ENCODE data around the gene THRB.
"Not testable (repeated sequence)": the region's sequence is repeated elsewhere in the genome, so short reads cannot be mapped to it uniquely, and the experiment has no call there.

Gene THRB

GRCh38 chr3:24137958-24138875 lies 356.4 kb downstream of the THRB start:
- no peak for DNase-seq

- DNase-seq, result no peak
Observed at GRCh38 chr3:24137334-24137733, 357.3 kb downstream of the THRB start.

GRCh38 chr3:24136624-24137310 lies 357.9 kb downstream of the THRB start:
- DNase-seq, result no peak

GRCh38 chr3:24135280-24135679 lies 359.4 kb downstream of the THRB start:
- DNase-seq, result no peak

- no peak for DNase-seq
Observed at GRCh38 chr3:24133942-24134341, 360.7 kb downstream of the THRB start.

GRCh38 chr3:24133436-24133835 lies 361.2 kb downstream of the THRB start:
- DNase-seq, result no peak

- no peak for DNase-seq
Observed at GRCh38 chr3:24129549-24129948, 365.1 kb downstream of the THRB start.

GRCh38 chr3:24128199-24129005 lies 366.2 kb downstream of the THRB start:
- DNase-seq, result no peak

GRCh38 chr3:24123596-24123995 lies 371.1 kb downstream of the THRB start:
- no peak for DNase-seq

GRCh38 chr3:24120434-24120833 lies 374.2 kb downstream of the THRB start:
- DNase-seq, result no peak

GRCh38 chr3:24119321-24119751 lies 375.3 kb downstream of the THRB start:
- no peak for DNase-seq

GRCh38 chr3:24117508-24117907 lies 377.1 kb downstream of the THRB start:
- no peak for DNase-seq

- DNase-seq, result no peak
Observed at GRCh38 chr3:24111711-24112110, 382.9 kb downstream of the THRB start.

- no peak for DNase-seq
Observed at GRCh38 chr3:24110051-24110450, 384.6 kb downstream of the THRB start.

- DNase-seq, result no peak
Observed at GRCh38 chr3:24101676-24102168, 392.9 kb downstream of the THRB start.

- DNase-seq, result no peak
Observed at GRCh38 chr3:24100696-24101402, 393.8 kb downstream of the THRB start.

- DNase-seq, result no peak
Observed at GRCh38 chr3:24096695-24097290, 397.9 kb downstream of the THRB start.

GRCh38 chr3:24096271-24096670 lies 398.4 kb downstream of the THRB start:
- no peak for DNase-seq

- not testable (repeated sequence) for DNase-seq
Observed at GRCh38 chr3:24094818-24095217, 399.8 kb downstream of the THRB start.

- no peak for DNase-seq
Observed at GRCh38 chr3:24088782-24089181, 405.9 kb downstream of the THRB start.

- DNase-seq, result no peak
Observed at GRCh38 chr3:24087469-24087868, 407.2 kb downstream of the THRB start.
